K562 (cell line): ENCODE measurements around the gene ARHGEF4. TPM values are rescaled to one million over a fixed set of nuclear protein-coding genes. Genes with fewer than 3 reads are reported as not detected.

Experiments
- ATAC-seq: fragments of 200-7000 bp; cut with Tn5 transposase; 3 replicates; pipeline ENCODE4 v1.9.1; 2020; ENCODE audit warnings: moderate library complexity
- BruUV-seq: library from RNA; stranded (reverse); fragments of 400-500 nt; replicated peaks from 2 replicates; lab custom pipeline; 2021; lab: Mats Ljungman, UMichigan
- CTCF ChIA-PET: fragments of 300-600 bp; formaldehyde crosslinking; extraction: SDS; loops from one replicate; lab custom pipeline; 2021; ENCODE audit warnings: low intra/inter-chr PET ratio; lab: Yijun Ruan, JAX
- POLR2A ChIA-PET: fragments of 300-600, 350-650 bp; sonication (Branson Sonifier 250); formaldehyde crosslinking; extraction: SDS; loops from one replicate; lab custom pipeline; 2021; ENCODE audit warnings: antibody characterized with exemption, inconsistent platforms; lab: Yijun Ruan, JAX
- DNase-seq, 4 experiments: peaks; one replicate each; pipeline versions ENCODE4 v3.0.0 to v3.0.0-alpha.2; 2011 to 2018; ENCODE audit warnings: low spot score in 3 of 4, mixed read lengths in 3 of 4; ENCODE audit errors: extremely low read depth in 1 of 4
- FAIRE-seq: peaks from 2 replicates; lab custom pipeline; 2011; peaks lifted over from hg19 to GRCh38; lab: Jason Lieb, UNC
- H2AFZ ChIP-seq: 2 replicates; pipeline ENCODE4 v1.6.0; 2011; ENCODE audit warnings: low read depth, low read length, control low read depth, inconsistent platforms
- H3K27ac ChIP-seq: fragments of 200-600 bp; 3 replicates; pipeline ENCODE4 v1.8.0; 2011; ENCODE audit warnings: low read depth, mild to moderate bottlenecking, control low read depth, inconsistent platforms, low read length, moderate library complexity, mixed read lengths; ENCODE audit errors: extremely low read depth
- H3K27me3 ChIP-seq, 2 experiments: fragments of 300-600 bp in 1 of 2; 2 replicates in 1 of 2; 3 replicates in 1 of 2; pipeline versions ENCODE4 v1.6.0 to v1.8.0; 2011; ENCODE audit warnings: inconsistent platforms in 2 of 2, low read length in 2 of 2, mild to moderate bottlenecking in 1 of 2, mixed read lengths in 1 of 2, moderate library complexity in 1 of 2; ENCODE audit not compliant: control insufficient read depth in 2 of 2, insufficient read depth in 2 of 2
- H3K36me3 ChIP-seq: fragments of 300-600 bp; 3 replicates; pipeline ENCODE4 v1.8.0; 2011; ENCODE audit warnings: mild to moderate bottlenecking, low read length, inconsistent platforms; ENCODE audit not compliant: control insufficient read depth, insufficient read depth
- H3K4me1 ChIP-seq, 2 experiments: fragments of 200-600 bp in 1 of 2; replicated peaks in 1 of 2; 2 replicates in 1 of 2; 3 replicates in 1 of 2; pipeline versions ENCODE4 v1.5.1 to v1.8.0; 2011; ENCODE audit warnings: inconsistent platforms in 2 of 2, low read length in 2 of 2, mild to moderate bottlenecking in 1 of 2, mixed read lengths in 1 of 2, moderate library complexity in 1 of 2; ENCODE audit not compliant: control insufficient read depth in 2 of 2, insufficient read depth in 2 of 2
- H3K4me2 ChIP-seq: 2 replicates; pipeline ENCODE4 v1.6.1; 2011; ENCODE audit warnings: low read length, control low read depth, inconsistent platforms, mixed read lengths; ENCODE audit not compliant: insufficient read depth
- H3K4me3 ChIP-seq: fragments of 200-600 bp; sonication (generic), shearing (Covaris generic); 2 replicates; pipeline ENCODE4 v1.5.1; 2016; ENCODE audit warnings: control low read depth, inconsistent platforms
- H3K79me2 ChIP-seq: fragments of 200-600 bp; 3 replicates; pipeline ENCODE4 v1.8.0; 2011; ENCODE audit warnings: low read length, inconsistent platforms; ENCODE audit not compliant: control insufficient read depth, insufficient read depth
- H3K9ac ChIP-seq, 2 experiments: 2 replicates each; pipeline versions ENCODE4 v1.6.0 to v1.6.1; 2011; ENCODE audit warnings: low read depth in 2 of 2, low read length in 2 of 2, control low read depth in 1 of 2, inconsistent platforms in 1 of 2, mild to moderate bottlenecking in 1 of 2, mixed read lengths in 1 of 2; ENCODE audit not compliant: insufficient read depth in 1 of 2
- H3K9me1 ChIP-seq: one replicate; pipeline ENCODE4 v1.6.0; 2011; ENCODE audit warnings: inconsistent platforms, mild to moderate bottlenecking, low read length, moderate library complexity; ENCODE audit not compliant: control insufficient read depth, insufficient read depth
- H3K9me3 ChIP-seq: replicated peaks from 2 replicates; pipeline ENCODE4 v1.5.1; 2011; ENCODE audit warnings: low read depth, low read length, inconsistent platforms; ENCODE audit not compliant: control insufficient read depth, insufficient read depth
- H4K20me1 ChIP-seq: replicated peaks from 2 replicates; pipeline ENCODE4 v1.6.1; 2011; ENCODE audit warnings: low read length, inconsistent platforms, mixed read lengths; ENCODE audit not compliant: control insufficient read depth, insufficient read depth
- BRF1 ChIP-seq: IDR thresholded peaks from 3 replicates; pipeline ENCODE4 v1.6.1; 2011; ENCODE audit warnings: borderline replicate concordance, mild to moderate bottlenecking; ENCODE audit not compliant: insufficient read length; ENCODE audit errors: extremely low read depth
- SMAD3 ChIP-seq: fragments of 450-650 bp; formaldehyde crosslinking; conservative IDR thresholded peaks from 2 replicates; pipeline ENCODE4 v1.4.0; 2020; ENCODE audit warnings: mild to moderate bottlenecking
- ZKSCAN3 ChIP-seq: fragments of 250-450 bp; sonication (Bioruptor Pico); IDR thresholded peaks from 2 replicates; pipeline ENCODE4 v1.4.0; 2020
- WGBS: fragments of 100-300 bp; shearing (Covaris generic); methylation state at CpG from one replicate; pipeline ENCODE4 v1.1.6; 2016; ENCODE audit warnings: low coverage, mixed read lengths; ENCODE audit not compliant: insufficient coverage; ENCODE audit errors: missing lambda C conversion rate; 5-methylcytosine and 5-hydroxymethylcytosine counted together
- in situ Hi-C: fragments of 300-500 bp; cut with MboI; formaldehyde crosslinking; loops from 4 replicates; pipeline ENCODE4 v1.15.0; 2018; ENCODE audit warnings: inconsistent platforms, mixed read lengths
- intact Hi-C: fragments of 100-400 bp; cut with micrococcal nuclease; formaldehyde crosslinking; loops from 2 replicates; pipeline ENCODE4 v1.14.2; 2022
- polyA plus RNA-seq, 8 experiments: library from polyadenylated mRNA; depleted of rRNA in 4 of 8; stranded (reverse) in 5 of 8; unstranded in 3 of 8; fragments of >200 nt; fragmentation: Nextera tagmentation in 2 of 8; fragmentation: Illumina TruSeq in 1 of 8; extraction: Ambion mirVana in 2 of 8; extraction: Trizol in 1 of 8; gene quantifications; 2 replicates each; pipeline versions ENCODE4 v1.2.1 to v1.2.3, GENCODE V29; 2011 to 2014; ENCODE audit warnings: inconsistent platforms in 1 of 8, missing spikeins in 1 of 8
- total RNA-seq, 7 experiments: library from RNA; depleted of rRNA in 6 of 7; stranded (reverse); fragments of >200 nt in 6 of 7; fragmentation: Illumina TruSeq in 2 of 7; extraction: Trizol in 2 of 7; gene quantifications; 2 replicates each; pipeline versions ENCODE4 v1.2.1 to v1.2.3, GENCODE V29; 2011 to 2021; ENCODE audit warnings: low replicate concordance in 1 of 7
- TF ChIP-seq, protein P1 (sequence below): fragments of 250-450 bp; sonication (Bioruptor Pico); IDR thresholded peaks from 2 replicates; pipeline ENCODE4 v1.4.0; 2020
- TF ChIP-seq, protein P2 (sequence below): sonication (generic); formaldehyde crosslinking; IDR thresholded peaks from 2 replicates; pipeline ENCODE4 v1.8.0; 2023; ENCODE audit warnings: missing genetic modification reagents, mild to moderate bottlenecking, borderline replicate concordance
- TF ChIP-seq, protein P3 (sequence below): fragments of 250-450 bp; sonication (Bioruptor Pico); IDR thresholded peaks from 2 replicates; pipeline ENCODE4 v1.4.0; 2020; ENCODE audit warnings: borderline replicate concordance
- TF ChIP-seq, protein P4 (sequence below): fragments of 250-450 bp; sonication (Bioruptor Pico); IDR thresholded peaks from 2 replicates; pipeline ENCODE4 v1.8.0; 2022; ENCODE audit warnings: moderate library complexity, mild to moderate bottlenecking, inconsistent platforms
- TF ChIP-seq, protein P5 (sequence below): fragments of 200-800 bp; sonication (Bioruptor generic); IDR thresholded peaks from 2 replicates; pipeline ENCODE4 v1.6.1; 2016; ENCODE audit warnings: missing genetic modification characterization, missing compliant biosample characterization

ARHGEF4 gene
- total and polyA plus RNA-seq, 9 of the 15 experiments (the other 6 are each of a cell fraction or from before 2014, with no cell fraction given): not detected

DNA sequence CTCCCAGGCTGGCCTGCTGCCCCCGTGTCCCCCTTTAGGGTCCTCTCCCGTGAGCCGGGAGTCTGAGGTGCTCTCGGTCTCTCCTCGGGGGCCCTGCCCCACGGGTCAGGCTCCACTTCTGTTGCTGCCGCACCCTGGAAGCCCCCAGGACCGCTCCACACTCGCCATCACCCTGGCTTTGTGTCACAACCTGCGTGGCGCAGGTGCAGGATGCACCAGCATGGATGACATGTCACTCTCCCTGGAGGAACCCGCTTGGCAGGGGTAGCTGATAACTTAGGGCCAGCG is 10.8 kb upstream of the ARHGEF4 start:
- in situ Hi-C loops (no loop called here), intact Hi-C loops (no loop called here)
- Histone ChIP-seq H3K27ac (no peak overlapping the region), H3K4me3 (no peak overlapping the region), H3K36me3 (no peaks in the 10 kb centered on the region), H4K20me1 (no peaks in the 10 kb centered on the region; the same call in 1 of the 2 replicates), H3K79me2 (no peaks in the 10 kb centered on the region), H3K27me3 (peaks cover 4 to 68% of the 10 kb centered on the region in 2 experiments; a peak in 4 of 5 replicates), H3K4me1 (no peaks in the 10 kb centered on the region), H3K4me2 (no peak overlapping the region), H3K9ac (no peak overlapping the region), H3K9me1 (peaks cover 2% of the 10 kb centered on the region), H3K9me3 (no peaks in the 10 kb centered on the region), H2AFZ (no peak overlapping the region)
- 0% methylated on average over 10 of the region's 13 CpGs for WGBS
- no peak for FAIRE-seq
- DNase-seq: no peak
- POLR2A ChIA-PET: no interaction called here
- ATAC-seq: no peak
- CTCF ChIA-PET: no interaction called here
- BruUV-seq: no TSS peak
- TF ChIP-seq, protein P1, sequence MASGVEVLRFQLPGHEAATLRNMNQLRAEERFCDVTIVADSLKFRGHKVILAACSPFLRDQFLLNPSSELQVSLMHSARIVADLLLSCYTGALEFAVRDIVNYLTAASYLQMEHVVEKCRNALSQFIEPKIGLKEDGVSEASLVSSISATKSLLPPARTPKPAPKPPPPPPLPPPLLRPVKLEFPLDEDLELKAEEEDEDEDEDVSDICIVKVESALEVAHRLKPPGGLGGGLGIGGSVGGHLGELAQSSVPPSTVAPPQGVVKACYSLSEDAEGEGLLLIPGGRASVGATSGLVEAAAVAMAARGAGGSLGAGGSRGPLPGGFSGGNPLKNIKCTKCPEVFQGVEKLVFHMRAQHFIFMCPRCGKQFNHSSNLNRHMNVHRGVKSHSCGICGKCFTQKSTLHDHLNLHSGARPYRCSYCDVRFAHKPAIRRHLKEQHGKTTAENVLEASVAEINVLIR (CRISPR knock-in tag): no peak
- TF ChIP-seq, protein P2, sequence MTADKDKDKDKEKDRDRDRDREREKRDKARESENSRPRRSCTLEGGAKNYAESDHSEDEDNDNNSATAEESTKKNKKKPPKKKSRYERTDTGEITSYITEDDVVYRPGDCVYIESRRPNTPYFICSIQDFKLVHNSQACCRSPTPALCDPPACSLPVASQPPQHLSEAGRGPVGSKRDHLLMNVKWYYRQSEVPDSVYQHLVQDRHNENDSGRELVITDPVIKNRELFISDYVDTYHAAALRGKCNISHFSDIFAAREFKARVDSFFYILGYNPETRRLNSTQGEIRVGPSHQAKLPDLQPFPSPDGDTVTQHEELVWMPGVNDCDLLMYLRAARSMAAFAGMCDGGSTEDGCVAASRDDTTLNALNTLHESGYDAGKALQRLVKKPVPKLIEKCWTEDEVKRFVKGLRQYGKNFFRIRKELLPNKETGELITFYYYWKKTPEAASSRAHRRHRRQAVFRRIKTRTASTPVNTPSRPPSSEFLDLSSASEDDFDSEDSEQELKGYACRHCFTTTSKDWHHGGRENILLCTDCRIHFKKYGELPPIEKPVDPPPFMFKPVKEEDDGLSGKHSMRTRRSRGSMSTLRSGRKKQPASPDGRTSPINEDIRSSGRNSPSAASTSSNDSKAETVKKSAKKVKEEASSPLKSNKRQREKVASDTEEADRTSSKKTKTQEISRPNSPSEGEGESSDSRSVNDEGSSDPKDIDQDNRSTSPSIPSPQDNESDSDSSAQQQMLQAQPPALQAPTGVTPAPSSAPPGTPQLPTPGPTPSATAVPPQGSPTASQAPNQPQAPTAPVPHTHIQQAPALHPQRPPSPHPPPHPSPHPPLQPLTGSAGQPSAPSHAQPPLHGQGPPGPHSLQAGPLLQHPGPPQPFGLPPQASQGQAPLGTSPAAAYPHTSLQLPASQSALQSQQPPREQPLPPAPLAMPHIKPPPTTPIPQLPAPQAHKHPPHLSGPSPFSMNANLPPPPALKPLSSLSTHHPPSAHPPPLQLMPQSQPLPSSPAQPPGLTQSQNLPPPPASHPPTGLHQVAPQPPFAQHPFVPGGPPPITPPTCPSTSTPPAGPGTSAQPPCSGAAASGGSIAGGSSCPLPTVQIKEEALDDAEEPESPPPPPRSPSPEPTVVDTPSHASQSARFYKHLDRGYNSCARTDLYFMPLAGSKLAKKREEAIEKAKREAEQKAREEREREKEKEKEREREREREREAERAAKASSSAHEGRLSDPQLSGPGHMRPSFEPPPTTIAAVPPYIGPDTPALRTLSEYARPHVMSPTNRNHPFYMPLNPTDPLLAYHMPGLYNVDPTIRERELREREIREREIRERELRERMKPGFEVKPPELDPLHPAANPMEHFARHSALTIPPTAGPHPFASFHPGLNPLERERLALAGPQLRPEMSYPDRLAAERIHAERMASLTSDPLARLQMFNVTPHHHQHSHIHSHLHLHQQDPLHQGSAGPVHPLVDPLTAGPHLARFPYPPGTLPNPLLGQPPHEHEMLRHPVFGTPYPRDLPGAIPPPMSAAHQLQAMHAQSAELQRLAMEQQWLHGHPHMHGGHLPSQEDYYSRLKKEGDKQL (CRISPR knock-in tag): no peak
- TF ChIP-seq ZKSCAN3 (CRISPR knock-in tag) (no peak), BRF1 (no peak), SMAD3 (no peak)
- TF ChIP-seq, protein P3, sequence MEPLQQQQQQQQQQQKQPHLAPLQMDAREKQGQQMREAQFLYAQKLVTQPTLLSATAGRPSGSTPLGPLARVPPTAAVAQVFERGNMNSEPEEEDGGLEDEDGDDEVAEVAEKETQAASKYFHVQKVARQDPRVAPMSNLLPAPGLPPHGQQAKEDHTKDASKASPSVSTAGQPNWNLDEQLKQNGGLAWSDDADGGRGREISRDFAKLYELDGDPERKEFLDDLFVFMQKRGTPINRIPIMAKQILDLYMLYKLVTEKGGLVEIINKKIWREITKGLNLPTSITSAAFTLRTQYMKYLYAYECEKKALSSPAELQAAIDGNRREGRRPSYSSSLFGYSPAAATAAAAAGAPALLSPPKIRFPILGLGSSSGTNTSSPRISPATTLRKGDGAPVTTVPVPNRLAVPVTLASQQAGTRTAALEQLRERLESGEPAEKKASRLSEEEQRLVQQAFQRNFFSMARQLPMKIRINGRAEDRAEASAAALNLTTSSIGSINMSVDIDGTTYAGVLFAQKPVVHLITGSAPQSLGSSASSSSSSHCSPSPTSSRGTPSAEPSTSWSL (CRISPR knock-in tag): no peak
- TF ChIP-seq, protein P4, sequence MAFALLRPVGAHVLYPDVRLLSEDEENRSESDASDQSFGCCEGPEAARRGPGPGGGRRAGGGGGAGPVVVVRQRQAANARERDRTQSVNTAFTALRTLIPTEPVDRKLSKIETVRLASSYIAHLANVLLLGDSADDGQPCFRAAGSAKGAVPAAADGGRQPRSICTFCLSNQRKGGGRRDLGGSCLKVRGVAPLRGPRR (CRISPR knock-in tag): no peak
- TF ChIP-seq, protein P5, sequence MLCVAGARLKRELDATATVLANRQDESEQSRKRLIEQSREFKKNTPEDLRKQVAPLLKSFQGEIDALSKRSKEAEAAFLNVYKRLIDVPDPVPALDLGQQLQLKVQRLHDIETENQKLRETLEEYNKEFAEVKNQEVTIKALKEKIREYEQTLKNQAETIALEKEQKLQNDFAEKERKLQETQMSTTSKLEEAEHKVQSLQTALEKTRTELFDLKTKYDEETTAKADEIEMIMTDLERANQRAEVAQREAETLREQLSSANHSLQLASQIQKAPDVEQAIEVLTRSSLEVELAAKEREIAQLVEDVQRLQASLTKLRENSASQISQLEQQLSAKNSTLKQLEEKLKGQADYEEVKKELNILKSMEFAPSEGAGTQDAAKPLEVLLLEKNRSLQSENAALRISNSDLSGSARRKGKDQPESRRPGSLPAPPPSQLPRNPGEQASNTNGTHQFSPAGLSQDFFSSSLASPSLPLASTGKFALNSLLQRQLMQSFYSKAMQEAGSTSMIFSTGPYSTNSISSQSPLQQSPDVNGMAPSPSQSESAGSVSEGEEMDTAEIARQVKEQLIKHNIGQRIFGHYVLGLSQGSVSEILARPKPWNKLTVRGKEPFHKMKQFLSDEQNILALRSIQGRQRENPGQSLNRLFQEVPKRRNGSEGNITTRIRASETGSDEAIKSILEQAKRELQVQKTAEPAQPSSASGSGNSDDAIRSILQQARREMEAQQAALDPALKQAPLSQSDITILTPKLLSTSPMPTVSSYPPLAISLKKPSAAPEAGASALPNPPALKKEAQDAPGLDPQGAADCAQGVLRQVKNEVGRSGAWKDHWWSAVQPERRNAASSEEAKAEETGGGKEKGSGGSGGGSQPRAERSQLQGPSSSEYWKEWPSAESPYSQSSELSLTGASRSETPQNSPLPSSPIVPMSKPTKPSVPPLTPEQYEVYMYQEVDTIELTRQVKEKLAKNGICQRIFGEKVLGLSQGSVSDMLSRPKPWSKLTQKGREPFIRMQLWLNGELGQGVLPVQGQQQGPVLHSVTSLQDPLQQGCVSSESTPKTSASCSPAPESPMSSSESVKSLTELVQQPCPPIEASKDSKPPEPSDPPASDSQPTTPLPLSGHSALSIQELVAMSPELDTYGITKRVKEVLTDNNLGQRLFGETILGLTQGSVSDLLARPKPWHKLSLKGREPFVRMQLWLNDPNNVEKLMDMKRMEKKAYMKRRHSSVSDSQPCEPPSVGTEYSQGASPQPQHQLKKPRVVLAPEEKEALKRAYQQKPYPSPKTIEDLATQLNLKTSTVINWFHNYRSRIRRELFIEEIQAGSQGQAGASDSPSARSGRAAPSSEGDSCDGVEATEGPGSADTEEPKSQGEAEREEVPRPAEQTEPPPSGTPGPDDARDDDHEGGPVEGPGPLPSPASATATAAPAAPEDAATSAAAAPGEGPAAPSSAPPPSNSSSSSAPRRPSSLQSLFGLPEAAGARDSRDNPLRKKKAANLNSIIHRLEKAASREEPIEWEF (CRISPR knock-in tag): no peak
